Erythroblast (primary cell): ENCODE results near the gene RAVER2.
"Not testable (repeated sequence)": the region's sequence is repeated elsewhere in the genome, so short reads cannot be mapped to it uniquely, and the experiment has no call there.

ENCODE experiments used
- DNase-seq, 2 experiments: peaks; one replicate each; lab custom pipeline; 2025; lab: John Stamatoyannopoulos, UW
- GATA1 ChIP-seq: IDR thresholded peaks from 2 replicates; pipeline ENCODE4 v1.6.1; 2011; ENCODE audit warnings: low read depth, mild to moderate bottlenecking, control low read depth, low read length, moderate library complexity
- POLR2A ChIP-seq: IDR thresholded peaks from 2 replicates; pipeline ENCODE4 v1.6.1; 2011; ENCODE audit warnings: mild to moderate bottlenecking, low read length

Gene RAVER2

DNA sequence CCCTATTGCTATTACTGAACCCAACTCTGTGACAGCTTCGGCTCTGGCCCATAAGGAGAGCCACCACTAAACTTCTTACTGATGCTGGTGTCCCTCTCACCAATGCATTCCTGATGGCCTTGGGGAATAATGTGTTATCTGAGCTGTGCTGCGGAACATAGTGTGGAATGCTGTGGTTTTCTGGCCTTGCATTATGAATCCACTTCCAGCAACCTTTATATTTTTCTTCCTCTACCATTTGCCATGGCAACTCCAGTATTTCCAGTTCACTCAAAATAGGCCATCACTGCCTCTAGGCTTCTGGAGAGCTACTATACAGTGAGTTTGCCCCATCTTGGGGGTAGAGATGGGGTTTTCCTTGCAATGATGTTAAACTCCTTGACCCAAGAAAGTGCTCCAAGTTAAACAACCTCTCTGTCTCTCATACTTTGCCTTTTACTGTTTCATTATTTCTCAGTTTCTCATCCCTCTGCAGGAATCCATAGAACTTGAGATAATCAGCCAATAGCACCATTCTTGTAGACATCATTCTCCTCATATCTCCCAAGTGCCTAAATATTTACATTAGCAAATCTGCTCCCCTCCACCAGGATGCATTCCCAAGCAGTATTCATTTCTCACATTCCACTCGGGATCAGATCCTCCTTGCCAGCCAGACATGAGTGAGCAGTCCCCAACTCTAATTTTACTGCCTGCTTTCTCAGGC lies 11.1 kb upstream of the RAVER2 start:
- TF ChIP-seq POLR2A, result no peak
- TF ChIP-seq GATA1, result no peak
- no peak for DNase-seq

DNA sequence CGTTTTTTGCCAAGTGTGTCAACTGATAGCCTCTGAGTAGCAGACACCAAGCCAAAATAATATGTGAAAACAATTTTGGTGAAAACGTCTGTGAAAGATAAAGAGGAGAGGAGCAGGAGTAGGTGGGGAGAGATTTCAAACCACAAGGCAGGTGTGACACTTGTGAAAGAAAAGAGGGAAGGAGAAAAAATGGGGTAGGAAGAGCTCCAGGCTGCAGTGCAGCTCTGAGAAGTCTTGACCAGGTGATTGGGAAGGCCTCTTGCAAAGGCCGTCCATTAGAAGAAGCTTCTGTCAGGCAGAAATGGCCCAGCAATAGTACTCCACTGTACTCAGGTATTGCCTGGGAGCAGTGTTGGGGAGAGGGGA lies 10.6 kb upstream of the RAVER2 start:
- no peak for TF ChIP-seq POLR2A
- TF ChIP-seq GATA1, result no peak
- no peak for DNase-seq

DNA sequence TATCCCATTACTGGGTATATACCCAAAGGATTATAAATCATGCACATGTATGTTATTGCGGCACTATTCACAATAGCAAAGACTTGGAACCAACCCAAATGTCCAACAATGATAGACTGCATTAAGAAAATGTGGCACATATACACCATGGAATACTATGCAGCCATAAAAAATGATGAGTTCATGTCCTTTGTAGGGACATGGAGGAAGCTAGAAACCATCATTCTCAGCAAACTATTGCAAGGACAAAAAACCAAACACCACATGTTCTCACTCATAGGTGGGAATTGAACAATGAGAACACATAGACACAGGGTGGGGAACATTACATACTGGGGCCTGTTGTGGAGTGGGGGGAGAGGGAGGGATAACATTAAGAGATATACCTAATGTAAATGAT lies 4.2 kb upstream of the RAVER2 start:
- not testable (repeated sequence) for DNase-seq

DNA sequence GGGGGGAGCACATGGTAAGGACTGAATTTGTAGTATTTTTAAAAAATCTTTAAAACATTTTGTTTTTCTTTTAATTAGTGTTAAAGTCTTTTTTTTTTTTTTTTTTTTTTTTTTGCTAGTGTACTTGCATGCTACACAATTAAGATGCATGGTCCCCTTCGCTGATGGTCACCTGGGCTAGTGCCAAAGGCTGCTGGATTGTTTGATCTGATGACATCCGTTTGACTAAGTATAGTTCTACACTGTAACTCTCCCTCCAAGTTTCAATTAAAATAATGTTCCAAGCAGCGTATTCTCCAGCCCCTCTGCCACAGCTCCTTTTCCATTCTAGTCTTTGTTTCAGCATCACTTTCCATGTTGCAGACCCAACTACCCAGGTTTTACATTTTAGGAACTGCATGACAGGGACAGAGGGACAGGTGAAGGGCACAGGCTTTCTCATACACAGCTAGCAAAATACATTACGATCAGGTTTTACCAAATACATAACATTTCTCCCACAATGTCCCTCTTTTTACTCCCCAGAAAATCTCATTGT lies 852 bp upstream of the RAVER2 start:
- DNase-seq, result peak; percentile 18 to 46
- TF ChIP-seq POLR2A (no peak), GATA1 (no peak)

DNA sequence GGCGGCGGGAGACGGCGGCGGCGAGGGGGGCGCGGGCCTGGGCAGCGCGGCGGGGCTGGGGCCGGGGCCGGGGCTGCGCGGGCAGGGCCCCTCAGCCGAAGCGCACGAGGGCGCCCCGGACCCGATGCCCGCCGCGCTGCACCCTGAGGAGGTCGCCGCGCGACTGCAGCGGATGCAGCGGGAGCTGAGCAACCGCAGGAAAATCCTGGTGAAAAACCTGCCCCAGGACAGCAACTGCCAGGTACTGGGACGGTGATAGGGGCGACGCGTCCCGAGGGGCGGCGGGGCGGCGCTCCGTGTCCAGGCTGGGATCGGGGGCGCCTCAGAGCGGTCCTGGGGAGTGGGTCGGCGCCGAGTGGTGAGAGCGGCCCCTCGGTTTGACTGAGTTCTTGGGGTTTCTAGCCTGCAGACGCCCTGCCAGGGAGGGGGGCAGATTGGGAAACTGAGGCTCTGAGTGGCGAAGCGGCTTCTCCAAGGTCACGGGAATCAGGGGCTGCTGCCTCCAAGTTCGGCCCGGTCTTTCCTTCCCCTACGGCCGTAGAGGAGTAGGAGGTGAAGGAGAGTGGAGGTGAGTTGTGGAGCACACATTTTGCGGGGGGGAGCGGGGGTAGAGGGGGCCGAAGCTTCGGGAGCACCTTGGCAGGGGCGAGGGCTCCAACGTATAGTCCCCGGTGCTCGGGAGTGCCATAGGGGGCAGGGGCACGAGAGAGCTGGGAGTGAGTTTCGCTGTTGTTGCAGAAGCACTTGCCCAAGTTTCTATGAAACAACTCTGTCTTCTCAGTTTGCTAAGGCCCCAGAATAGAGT lies 508 bp downstream of the RAVER2 start:
- TF ChIP-seq GATA1 (no peak), POLR2A (no peak)
- DNase-seq, result peak; percentile 59 to 71

DNA sequence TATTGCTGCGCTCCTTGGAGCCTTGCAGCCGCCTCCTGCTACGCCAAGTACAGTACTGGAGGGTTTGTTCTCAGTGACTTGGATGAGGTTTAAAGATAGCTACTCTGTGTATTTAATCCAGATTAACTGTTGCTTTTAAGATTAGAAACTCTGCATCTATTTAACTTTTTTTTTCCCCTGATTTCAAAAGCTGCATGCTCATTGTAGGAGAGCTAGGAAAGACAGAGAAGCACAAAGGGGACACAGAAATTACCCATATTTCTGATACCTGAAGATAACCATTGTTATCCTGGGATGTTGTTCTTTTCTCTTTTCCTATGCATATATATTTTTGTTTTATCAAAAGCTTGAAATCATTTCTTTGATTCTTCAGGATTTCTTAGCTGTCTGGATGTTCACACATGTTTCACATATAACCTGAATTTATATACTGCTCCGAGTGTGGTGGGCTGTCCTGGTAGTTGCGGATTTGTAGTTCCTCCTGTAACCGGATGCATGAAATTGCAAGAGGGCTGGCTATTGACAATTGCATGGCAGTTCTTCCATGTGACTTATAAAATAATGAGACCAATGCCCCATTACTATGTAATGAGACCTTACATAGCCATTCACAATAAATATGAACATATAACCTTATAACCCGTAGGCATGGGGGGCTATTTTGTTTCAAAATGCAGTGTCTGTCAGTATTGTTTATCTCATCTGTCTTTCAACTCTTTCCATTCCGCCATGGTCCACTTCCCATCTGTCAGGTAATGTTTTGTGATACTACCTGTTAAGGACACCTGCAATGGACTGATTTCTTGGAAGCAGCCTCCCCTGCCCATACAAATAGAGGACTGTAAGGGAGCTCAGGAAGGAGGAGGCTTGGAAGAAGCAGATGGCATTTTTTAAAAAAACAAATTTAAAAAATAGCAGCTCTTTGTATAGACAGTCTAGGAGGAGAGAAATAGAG lies 1.4 kb downstream of the RAVER2 start:
- TF ChIP-seq GATA1 (no peak), POLR2A (no peak)
- DNase-seq, result peak; percentile 15 to 40

DNA sequence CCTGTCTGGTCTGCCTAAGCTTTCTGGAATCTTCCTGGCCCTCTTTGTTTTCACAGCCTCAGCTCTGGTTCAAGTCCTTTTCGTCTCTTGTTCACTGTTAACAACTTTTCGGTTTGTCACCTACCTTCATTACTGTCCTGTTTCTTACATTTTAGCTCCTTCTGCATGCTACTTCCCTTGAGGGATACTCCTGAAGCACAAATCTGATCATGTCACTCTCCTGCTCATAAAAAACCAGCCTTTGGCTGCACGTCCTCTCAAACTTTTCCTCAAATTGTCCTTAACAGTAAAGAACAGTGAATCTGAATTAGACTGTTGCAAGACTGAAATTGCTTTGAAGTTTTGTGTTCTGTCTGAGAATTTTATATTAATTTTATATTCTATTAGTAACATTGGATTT lies 3.3 kb downstream of the RAVER2 start:
- DNase-seq, result no peak
- TF ChIP-seq POLR2A, result no peak
- no peak for TF ChIP-seq GATA1

DNA sequence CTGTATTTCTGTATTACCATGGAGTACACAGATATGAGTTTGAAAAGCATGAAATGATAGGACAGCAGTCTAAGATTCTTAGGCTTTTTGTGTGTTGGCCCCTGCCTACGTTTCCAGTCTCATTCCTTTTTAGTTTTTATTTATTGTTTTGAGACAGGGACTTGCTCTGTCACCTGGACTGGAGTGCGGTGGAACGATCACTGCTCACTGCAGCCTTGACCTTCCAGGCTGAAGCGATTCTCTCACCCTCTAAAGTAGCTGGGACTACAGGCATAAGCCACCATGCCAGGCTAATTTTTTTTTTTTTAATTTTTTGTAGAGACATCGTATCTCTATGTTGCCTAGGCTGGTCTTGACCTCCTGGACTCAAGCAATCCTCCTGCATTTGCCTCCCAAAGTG lies 3.8 kb downstream of the RAVER2 start:
- no peak for DNase-seq
- TF ChIP-seq GATA1 (no peak), POLR2A (no peak)

DNA sequence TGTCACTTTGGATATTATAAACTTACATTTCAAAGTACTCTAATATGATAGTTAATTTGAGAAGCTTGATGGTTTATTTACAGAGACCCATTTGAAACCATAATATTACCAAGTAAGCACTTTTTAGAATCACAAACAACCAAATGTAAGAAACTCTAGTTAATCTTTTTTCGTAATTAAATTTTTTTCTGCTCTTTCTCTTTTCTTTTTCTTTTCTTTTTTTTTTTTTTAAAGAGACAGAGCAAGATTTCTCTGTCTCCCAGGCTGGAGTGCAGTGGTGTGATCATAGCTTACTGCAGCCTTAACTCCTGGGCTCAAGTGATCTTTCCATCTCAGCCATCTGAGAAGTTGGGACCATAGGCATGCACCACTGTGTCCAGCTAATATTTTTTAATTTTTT lies 5.2 kb downstream of the RAVER2 start:
- TF ChIP-seq GATA1, result no peak
- no peak for TF ChIP-seq POLR2A
- DNase-seq, result no peak

DNA sequence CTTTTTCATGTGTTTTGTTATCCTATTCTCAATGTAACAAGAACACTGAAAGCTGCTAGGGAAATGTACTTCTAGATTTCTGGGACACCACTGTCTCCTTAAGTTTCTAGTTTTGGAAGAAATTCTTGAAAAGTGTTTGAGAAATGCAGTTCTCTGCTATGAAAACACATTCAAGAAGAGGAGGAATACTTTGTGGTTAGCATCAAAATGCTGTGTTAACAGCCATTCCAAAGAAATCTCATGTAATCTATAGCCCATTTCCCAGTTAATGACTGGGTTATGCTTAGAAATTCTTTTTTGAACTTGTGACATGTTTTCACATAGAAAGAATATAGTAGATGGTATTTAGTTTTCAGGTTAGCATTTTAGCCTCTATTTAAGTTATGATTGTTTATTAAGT lies 6.0 kb downstream of the RAVER2 start:
- no peak for TF ChIP-seq POLR2A
- TF ChIP-seq GATA1, result no peak
- no peak for DNase-seq

DNA sequence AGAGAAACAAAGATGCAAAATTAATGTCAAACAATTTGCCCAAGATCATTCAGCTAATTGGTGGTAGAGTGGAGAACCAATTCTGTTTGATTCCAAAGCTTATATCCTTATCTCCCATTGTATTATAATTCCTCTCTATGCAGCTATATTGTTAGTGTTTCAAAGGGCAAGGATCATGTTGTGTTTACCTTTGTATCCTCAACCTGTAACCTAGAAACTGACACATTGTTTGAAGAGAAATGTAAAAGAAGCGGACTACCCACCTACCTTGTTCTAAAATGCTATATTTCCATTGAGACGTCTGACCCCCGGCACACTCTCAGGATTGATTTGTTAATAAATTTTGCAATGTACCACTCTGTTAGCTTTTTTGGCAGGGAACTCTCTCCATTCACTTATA lies 9.3 kb downstream of the RAVER2 start:
- DNase-seq, result no peak
- no peak for TF ChIP-seq GATA1
- TF ChIP-seq POLR2A, result no peak

DNA sequence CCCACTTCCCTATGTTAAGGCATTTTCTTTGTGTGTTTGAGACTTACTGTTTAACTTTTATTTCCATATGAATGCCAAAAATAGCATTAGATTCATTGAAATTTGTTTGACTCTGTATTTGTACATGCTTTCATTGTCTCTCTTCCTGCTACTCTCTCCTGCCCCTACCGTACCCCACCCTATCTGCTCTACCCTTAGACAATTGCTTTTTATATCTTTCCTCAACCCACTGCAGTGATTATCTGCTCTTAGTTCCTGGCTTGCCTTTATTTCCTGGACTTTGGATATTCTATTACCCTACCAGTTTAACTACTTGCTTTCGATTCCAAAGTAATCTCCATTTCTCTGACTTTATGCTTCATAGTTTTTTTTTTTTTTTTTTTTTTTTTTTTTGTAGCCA lies 10.5 kb downstream of the RAVER2 start:
- no peak for TF ChIP-seq POLR2A
- DNase-seq, result no peak

DNA sequence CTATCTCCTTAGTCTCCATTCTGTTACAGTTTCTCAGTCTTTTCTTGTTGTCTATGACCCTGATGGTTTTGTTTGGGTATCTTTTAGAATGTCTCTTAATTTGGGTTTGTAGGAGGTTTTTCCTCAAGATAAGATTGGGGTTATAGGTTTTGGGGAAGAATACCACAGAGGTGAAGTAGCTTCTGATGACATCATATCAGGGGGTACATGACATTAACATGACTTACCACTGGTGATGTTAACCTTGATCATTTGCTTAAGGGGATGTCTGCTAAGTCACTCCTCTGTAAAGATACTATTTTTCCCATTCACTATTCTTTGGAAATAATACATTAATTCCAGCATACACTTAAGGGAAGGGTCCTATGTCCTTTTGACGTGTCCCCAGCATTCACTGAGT lies 11.9 kb downstream of the RAVER2 start:
- DNase-seq, result no peak
- peak; percentile 2 for TF ChIP-seq POLR2A
- no peak for TF ChIP-seq GATA1
